Hematopoietic multipotent progenitor cell treated with erythropoietin and hydrocortisone succinate and interleukin-3 and kit ligand, for 15 days (in vitro differentiated cells): Measurements from ENCODE around the gene MKNK1.

Source experiments
- DNase-seq: peaks from one replicate; pipeline ENCODE4 v3.0.0-alpha.2; 2015; ENCODE audit warnings: low spot score

Gene MKNK1

DNA sequence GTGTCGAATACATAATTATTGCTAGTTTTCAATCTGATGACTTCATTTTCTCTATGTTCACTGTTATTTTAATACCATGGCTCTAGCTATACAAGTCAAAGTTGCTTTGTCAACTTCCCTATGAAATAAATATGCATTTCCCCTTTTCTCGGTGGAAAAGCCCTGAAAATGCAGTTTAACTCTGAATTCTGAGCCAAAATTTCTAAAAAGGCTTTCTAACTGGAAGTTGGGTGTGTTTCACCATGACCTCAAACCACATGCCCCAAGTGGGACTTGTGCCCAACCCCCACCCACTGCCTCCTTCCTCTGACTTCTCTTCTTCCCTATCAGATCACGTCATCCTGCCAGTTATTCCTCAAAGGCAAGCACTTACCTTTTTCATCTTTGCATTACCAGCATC is 8.9 kb downstream of the MKNK1 start:
- no peak for DNase-seq

DNA sequence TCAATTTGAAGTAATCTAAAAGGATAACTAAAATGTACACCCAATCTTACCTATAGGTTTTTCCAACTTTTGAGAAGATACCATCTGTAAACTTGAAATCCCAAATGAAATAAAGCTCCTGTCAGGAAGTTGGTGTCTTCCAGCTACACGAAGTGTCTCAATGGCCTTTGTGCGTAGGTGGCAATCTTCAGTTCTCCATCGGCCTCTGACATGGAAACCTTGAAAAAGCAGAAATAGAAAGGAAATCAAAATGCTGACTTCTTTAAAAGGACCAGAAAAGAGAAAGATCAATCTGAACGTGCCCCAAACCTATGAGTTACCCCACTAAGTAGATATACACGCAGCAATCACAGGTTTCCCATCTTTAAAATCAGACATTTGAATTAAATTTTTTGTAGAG is 10.0 kb downstream of the MKNK1 start:
- DNase-seq, result no peak

DNA sequence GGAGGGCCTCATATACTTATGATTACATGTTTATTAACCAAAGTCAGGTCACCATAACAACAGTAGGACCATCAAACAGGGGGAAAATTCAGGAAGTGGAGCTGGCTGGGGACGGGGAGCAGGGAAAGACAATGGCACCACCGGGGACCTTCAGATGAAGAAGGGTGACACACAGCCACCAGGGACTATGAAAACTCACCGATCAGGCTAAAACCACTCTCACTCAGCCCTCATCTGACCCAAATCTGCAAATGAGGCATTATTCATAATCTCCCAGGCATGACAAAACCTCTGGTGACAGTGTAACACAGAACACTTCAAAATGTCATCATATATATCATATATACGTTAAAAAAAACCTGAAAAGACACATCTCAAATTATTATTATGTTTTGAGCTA is 11.2 kb downstream of the MKNK1 start:
- no peak for DNase-seq

DNA sequence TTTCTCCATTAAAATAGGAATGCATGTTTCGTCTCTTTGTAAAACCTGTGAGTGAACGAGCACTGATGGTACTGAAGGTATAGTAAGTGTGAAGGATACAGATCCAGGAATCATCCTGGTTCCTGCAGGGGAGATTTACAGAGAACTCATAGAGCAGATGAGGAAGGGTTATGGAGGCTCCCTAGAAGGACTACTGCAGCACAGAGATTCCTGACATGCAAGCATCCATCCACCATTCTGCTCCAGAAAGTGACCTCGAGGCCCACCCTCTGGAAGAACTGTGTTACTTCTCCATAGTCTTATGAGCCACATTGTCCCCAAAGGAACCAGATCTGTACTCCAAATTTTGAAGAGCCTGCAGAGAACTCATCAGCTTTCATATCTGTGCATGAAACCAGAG is 14.5 kb downstream of the MKNK1 start:
- DNase-seq, result no peak

DNA sequence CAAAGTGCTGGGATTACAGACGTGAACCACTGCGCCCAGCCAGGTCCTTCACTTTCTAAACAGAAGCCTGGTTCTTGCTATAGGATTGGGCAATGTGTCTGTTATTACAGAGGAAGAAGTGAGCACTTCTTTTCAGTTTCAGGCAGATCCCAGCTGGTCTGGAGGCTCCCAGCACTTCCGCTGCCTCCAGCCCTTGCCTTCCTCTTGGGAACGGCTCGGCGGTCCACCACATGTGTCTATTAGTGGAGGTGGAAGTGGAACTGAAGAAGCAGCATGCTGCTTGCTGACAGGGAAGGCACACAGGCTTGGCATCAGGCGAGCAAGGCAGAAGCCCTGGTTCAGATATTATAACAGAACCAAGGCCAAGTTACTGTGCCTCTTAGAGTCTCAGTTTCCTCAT is 17.0 kb downstream of the MKNK1 start:
- no peak for DNase-seq

DNA sequence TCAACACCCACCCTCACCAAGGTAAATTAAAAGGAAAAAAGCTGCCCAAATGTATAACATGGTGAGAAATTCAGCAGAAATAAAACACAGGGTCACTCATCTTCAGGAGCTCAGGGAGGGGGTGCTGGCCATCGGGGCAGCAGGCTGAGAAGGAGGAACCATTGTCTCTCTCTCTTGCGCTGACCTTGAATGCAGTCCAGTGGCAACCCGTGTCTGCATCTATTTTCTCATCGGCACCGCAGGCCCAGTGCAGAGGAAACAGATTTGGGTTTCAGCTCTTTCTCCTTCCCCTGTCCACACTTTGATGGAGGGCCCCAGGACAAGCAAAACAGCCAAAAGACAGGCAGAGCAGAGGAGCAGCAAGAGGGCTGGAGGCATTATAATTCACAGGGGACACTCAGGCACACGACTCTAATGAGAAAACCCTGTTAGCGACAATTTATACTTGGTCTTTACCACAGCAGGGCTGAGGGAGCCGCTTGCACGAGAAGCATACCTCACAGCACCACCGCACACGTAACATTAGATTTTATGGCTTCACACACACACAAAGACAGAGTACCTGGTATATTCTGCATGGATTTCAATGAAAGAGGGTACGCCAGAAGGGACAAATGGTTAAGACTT is 18.6 kb downstream of the MKNK1 start:
- no peak for DNase-seq

DNA sequence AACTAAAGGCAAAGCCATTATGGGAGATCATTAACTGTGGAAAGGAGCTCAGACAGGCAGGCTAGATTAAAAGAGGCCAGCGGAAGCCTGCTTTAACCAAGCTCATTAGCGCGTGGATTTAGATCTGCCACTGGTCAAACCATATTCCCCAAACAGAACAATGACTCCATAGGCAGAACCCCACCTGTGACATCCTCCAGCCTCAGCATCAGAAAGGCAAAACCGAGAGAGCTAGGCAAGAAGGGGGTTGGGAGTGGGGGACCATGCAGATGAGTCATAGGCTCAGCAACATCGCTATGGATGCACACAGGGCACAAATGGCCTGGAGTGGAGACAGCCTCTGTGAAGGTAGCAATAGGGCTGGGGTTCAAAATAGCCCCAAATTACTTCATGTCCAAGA is 20.6 kb downstream of the MKNK1 start:
- DNase-seq, result no peak

DNA sequence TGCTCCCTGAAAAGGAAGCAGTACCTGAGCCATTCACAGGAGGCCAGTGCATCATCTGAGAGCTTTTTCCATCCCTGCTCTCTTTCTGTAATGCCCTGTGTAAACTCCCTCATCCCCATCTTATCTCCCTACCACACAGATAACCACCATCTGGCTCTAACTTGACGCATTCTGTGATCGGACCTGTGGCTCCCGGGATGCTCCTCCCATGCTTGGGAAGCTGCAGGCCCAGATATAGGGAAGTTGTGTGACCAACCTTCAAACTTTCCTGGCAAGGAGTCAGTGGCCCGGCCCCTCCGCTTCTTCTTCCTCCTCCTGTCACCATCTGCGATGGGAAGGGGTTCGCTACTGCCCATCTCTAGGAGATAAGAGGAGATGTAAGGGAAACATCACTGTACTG is 21.1 kb downstream of the MKNK1 start:
- no peak for DNase-seq

DNA sequence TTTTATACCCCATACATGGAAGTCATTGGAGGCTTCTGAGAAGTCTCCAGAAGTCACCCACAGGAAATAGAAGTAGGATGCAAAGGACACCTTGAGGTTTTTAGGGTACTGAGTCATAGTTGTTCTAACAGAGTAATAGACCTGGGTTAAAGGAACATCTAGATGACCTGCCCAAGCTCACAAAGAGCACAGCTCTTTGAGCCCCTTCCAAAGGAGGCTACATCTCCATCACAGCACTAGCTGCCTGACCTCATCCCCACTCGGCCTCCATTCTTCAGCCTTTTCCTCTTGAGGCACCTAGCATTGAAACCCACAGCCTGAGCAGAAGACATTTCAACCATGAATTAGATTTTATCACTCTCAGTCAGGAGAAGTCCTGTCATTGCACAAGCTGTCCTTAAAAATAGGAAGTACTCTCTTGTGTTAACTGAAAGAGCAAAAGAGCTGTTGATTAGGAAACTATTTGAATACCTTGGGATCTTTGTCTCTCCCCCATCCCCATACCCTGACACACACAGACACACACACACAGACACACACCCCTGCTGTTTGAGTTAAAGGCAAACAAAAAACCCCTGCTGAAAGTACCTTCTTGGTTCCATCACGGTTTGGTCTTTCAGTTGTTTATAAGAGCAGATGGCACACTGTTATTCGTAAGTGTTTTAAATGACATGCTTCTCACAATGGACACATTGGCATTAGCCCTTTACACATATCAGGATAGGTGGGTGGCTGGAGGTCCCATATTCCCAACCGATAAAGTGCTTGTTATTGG is 22.2 kb downstream of the MKNK1 start:
- DNase-seq, result no peak

DNA sequence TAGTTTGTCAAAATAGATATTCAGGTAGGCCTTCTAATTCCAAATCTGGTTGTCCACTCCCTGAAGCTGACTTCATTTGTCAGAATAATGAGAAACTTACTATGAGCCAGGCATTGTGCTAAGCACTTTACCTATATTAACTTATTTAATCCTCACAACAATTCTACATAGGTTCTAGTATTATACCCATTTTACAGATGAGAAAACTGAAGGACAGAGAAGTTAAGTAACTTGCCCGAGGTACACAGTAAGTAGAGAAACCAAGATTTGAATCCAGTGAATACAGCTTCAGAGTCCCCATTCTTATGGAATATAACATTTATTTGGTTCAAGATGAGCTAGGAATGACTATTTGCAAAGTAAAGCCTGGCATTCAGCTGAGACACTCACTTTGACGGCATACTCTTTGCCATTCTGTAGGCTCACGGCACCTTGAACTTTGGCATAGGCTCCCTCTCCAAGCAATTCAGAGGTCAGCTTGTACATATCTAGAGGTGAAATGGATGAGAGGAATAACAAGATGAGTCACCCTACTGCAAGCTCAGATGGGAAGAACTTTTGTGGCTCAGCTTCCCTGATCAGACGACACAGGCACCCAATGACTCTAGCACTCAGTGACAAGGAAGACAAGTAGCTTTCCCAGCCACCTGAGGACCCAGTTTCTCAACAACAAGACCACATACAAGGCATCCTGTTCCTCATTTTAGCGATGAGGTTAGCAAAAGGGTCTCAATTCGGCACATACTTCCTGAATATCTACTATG is 23.7 kb downstream of the MKNK1 start:
- DNase-seq, result no peak

DNA sequence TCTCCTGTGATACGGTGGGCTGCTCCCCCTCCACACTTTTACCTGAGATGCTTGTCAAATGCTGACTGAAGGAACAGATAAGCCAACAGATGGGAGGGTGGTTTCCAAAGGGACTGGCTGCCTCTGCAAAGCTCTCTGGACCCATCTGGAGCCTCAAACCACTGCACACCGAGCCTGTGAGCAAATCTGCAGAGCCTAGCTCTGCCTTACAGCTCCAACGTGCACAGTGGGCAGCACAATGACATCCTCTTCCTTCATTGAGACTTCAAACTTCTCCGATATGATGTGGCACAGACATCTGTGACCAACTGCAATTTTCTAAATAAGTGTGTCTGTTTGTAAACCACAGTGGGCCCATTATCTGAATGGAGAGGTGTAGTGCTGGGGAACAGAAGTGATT is 26.4 kb downstream of the MKNK1 start:
- DNase-seq, result no peak

DNA sequence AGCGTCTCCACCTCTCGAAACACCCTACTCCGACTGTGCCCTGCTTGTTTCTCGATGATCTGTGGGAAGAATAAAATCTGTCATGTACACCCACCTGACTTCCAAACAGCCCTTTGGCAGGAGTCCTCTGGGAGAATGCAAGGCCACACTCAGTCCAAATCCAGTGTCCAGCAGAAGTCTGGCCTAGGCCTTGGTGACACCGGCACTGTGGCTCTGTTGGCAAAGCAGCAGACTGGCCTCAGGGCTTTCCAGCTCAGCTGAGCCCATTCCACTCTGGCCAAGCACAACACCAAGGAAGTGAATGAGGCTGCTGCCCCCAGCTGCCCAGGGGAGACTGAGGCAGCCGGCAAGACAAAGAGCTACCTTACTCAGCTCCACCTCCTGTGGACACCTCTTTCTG is 27.5 kb downstream of the MKNK1 start:
- DNase-seq, result no peak

DNA sequence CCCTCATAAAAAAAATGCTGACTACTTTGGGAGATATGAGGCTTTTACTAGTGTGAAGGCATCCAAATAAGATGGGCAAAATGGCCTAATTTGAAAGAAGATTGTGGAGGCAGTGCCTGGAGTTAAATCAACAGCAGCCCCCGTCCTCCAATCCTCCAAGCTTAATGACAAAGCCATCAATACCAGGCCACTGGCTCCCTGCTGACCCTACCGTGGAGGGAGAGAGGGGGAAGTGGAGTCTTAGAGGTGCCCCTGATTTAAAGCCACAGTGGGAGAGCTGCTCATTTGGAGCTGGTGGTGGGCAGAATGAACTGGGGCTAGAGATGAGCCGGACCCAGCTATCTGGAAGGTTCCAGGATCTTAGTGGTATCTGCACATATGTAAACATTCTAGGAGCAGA is 28.3 kb downstream of the MKNK1 start:
- no peak for DNase-seq

DNA sequence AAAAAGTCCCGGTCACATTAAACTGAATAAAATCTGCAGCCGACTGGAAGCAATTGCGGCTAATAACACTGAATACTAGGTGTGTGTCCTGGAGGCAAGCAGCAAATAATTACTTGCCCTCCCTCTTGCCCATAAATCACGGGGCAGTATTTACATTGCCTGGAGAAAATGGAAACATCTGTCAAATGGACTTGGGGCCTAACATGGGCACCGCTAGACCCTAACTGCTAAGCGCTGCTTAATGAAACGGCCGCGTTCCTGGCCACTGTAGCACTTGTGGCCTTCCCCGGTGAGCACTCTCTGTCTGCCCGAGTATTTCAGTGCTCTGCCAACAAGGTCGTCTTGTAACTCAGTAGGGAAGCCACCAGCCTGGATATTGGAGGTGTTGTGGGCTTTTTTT is 28.8 kb downstream of the MKNK1 start:
- no peak for DNase-seq

DNA sequence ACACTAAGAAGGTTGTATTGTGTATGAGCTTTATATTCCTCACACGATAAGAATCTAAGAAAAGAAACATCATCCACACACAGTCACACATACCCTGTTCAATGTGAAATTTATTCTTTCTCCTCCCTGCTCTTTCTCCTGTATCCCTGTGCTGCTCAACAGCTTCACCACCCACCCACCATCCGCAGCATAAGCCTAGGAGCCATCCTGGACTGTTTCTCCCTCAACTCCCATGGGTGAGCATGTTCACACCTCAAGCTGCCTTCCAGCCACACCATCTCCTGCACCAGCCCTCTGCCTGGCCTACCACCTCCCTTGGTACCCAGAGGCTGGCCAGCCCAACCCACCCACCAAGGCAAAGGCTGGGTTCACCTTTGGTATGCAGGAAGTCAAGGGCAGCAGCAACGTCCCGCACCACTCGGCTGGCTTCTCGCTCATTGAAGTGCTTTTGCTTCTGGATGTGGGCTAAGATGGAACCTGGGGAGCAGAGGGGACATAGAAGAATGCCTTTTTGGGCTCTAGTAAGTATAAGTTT is 32.3 kb downstream of the MKNK1 start:
- no peak for DNase-seq

DNA sequence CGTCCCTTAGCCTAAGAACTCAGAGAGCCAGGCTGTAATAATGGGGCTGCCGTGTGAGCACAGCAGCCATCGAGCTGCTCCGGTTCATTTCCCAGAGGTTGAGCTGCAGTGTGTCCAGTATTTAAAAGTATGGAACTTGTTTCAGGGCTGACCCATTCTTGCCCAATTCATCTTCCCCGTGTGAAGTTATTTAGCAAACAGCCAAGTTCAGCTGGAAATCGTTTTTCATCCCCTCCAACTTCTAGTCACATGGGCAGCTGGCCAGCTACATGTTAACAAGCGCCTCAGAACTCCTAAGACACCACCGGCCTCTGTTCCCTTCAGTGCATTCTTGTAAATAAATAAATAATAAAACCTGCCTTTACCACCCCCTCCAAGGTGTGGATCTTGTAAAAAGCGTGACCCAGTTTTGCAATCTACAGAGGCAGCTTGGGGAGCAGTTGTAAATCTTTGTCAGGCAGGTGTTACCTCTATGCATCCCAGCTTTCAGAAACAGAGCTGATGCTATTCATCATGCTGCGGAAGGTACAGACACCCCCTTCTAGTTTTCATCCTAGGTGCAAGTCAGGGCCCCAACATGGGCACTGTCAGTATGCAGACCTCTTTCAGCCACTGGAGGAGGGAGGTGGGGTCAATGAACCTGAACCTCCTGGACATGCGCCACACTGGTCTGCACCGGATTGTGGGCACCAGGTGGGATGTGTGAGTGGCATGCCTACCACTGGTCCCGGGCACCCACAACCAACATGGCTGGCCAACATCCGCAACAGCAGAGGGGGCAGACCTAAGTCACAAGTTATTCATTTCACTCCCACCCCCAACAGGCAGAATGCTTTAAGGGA is 34.0 kb downstream of the MKNK1 start:
- no peak for DNase-seq

DNA sequence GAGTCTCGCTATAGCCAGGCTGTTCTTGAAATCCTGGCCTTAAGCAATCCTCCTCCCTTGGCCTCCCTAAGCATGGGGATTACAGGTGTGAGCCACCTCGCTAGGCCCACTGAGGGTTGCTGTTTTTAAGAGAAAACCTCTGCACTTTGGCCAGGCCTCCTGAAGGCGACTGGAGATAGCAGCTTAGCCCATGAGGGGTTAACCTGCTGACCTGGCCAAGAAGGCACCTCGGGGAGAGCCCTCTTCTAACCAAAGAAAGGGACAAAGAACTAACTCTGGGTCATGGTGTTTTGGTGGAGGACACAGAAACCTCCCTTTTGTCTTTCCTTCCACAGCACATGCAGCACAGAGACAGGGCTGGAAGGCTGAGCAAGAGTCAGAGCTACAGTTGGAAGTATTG is 35.0 kb downstream of the MKNK1 start:
- no peak for DNase-seq

DNA sequence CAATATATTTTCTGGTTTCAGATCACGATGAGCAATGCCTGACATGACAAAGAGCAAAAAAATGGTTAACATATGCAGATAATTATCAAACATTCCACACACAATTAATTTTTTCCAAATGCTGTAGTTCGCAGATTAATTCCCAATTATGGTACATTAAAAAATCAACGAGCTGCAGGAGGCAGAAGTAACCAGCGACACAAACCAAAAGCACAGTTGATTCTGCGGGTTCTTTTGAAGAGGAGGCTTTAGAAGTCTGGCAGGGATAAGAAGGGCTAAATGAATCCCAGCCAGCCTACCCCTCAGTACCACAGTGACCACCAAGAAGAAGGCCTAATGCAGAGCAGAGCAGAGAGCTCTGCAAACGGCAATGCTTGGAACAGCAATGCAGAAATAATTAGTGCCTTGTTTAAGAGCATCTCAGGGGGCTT is 35.6 kb downstream of the MKNK1 start:
- DNase-seq, result no peak

DNA sequence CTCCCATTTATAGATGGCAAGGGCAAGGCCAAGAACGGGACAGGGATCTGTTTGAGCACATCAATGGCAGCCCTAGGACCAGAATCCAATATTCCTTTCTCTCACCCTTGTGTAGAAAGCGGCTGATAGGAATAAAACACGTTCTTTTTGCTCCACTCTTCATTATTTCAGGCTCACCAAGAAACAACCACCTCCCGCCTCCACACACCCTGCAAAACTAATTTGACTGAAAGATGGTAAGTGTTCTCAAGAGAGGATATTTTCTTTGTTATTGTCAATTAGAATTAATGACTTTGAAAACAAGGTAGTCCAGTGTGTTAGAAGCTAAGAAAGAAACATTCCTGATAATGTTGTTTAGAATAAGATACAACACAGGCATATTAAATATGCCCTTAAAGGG is 40.7 kb downstream of the MKNK1 start:
- DNase-seq, result no peak

DNA sequence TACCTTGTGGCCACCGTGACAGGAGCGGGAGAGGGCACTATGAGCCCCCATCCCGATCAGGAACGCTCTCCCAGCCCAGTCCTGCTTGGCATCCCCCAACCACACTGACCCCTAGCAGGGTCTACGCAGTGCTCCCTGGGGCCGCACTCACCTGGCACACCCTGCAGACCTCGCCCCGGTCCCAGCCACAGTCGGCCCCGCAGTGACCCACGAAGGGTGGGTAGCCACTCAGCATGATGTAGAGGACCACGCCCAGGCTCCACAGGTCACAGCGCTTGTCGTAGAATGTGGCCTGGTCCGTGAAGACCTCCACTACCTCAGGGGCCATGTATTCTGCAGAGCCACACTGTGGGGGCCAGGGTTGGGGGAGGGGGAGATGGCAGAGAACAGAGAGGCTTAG is 41.6 kb downstream of the MKNK1 start:
- no peak for DNase-seq

DNA sequence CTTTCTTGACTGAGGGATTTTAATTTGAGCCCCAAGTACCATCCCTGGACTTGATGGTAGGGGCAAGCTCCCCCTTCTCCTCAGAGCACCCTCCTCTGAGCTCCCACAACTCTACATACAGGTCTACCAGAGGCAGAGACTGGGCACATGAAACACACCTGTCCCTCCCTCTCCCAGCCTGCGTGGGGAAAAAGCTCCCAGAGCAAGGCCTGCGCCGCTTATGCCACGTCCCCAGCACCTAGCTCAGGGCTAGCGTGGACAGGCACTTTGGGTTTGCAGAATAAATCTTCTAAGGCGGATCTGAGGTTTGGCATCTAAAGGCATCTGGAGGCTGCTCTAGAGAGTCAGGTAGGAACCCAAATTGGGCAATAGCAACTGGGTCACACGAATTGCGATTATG is 45.1 kb downstream of the MKNK1 start:
- no peak for DNase-seq
